ENCODE results near the gene PTX4. TPM values are rescaled to one million over a fixed set of nuclear protein-coding genes. Genes with fewer than 3 reads are reported as not detected.

PTX4 gene
- total and polyA plus RNA-seq, 3 donors from 2014 or later = 1.3 to 3.4 (median 1.7) TPM

DNA sequence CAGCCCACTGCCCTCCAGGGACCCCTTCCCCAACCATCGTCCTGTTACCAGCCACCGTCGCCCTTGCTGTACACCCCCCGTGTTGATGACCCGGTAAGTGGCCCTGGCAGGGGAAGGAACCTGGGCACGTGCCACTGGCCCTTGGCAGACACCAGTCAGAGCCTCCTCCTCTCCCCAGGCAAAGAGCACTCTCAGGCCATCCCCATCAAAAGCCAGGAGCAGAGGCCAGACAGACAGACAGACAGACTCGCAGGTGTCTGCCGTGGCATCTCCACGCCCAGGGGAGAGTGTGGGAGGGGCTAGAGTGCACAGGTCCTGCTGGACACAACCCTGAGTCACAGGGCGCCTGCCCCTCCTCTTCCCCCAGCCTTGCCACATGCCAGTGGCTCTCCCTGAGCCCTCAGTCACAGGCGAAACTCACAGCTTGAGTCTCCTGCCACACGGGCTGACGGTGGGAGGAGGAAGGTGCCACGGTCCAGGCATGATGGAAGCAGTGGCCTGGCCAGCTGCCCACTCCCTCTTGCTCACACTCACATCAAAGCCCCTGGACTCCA lies 21.7 kb downstream of the PTX4 start:
- Histone ChIP-seq H3K9me3 (no peaks in the 10 kb centered on the region), H3K4me1 (peaks cover 7% of the 10 kb centered on the region), H3K27ac (no peak overlapping the region), H3K36me3 (ENCODE audit: low read depth, missing control alignments) (no peaks in the 10 kb centered on the region), H3K27me3 (no peaks in the 10 kb centered on the region), H3K4me3 (no peak overlapping the region)
- 87 to 89% methylated on average over 7 to 14 of the region's 14 CpGs for WGBS, 2 donors
- no peak for DNase-seq
- intact Hi-C loops (cut with DNase I; ENCODE audit: low total_unique reads) = no loop called here
- no peak for TF ChIP-seq POLR2A (IDR thresholded peaks at IDR 0.05)
- TF ChIP-seq, protein P1, sequence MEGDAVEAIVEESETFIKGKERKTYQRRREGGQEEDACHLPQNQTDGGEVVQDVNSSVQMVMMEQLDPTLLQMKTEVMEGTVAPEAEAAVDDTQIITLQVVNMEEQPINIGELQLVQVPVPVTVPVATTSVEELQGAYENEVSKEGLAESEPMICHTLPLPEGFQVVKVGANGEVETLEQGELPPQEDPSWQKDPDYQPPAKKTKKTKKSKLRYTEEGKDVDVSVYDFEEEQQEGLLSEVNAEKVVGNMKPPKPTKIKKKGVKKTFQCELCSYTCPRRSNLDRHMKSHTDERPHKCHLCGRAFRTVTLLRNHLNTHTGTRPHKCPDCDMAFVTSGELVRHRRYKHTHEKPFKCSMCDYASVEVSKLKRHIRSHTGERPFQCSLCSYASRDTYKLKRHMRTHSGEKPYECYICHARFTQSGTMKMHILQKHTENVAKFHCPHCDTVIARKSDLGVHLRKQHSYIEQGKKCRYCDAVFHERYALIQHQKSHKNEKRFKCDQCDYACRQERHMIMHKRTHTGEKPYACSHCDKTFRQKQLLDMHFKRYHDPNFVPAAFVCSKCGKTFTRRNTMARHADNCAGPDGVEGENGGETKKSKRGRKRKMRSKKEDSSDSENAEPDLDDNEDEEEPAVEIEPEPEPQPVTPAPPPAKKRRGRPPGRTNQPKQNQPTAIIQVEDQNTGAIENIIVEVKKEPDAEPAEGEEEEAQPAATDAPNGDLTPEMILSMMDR (IDR thresholded peaks at IDR 0.05) = no peak

DNA sequence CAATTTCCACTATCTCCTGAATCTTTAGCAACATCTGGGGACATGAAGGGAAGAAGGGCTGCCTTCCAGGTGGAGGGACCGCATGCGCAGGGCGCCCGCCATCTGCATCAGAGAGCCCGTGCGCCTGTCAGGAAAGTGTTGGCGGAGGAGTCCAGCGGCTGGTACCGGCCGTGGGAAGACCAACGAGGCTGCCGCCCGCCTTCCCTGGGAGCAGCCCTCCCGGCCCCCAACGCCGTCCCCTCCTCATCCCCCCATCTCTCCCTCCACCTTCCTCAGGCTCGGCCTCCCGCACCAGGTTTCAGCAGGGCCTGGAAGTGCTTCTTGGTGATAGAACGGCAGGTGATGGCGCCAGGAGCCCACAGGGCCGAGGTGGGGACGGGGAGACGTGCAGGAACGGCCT lies 22.7 kb downstream of the PTX4 start:
- TF ChIP-seq, protein P1 (IDR thresholded peaks at IDR 0.05) = no peak
- TF ChIP-seq POLR2A (IDR thresholded peaks at IDR 0.05) = no peak
- 87% methylated on average over 17 to 24 of the region's 24 CpGs for WGBS, 2 donors
- Histone ChIP-seq H3K27ac (no peak overlapping the region), H3K36me3 (ENCODE audit: low read depth, missing control alignments) (no peaks in the 10 kb centered on the region), H3K27me3 (no peaks in the 10 kb centered on the region), H3K4me3 (no peak overlapping the region), H3K4me1 (peaks cover 4% of the 10 kb centered on the region), H3K9me3 (no peaks in the 10 kb centered on the region)
- no peak for DNase-seq
- intact Hi-C loops (cut with DNase I; ENCODE audit: low total_unique reads) = no loop called here

DNA sequence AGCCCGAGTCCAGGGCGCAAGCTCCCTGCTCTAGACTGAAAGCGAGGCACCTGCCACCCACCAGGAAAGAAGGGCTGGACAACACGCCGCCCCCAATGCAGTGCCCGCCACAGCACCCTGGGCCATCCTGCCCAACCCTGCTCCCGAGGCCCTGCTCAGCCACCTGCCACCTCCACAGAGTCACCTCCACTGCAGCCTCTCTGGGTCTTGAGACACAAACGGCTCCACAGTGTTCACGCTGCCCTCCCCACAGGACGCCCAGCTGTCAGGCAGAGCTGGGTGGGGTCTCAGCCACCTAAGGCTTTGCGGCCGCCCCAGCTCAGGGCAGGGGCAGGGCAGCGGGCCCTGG lies 23.2 kb downstream of the PTX4 start:
- no peaks in the 10 kb centered on the region for H3K9me3 ChIP-seq
- no peaks in the 10 kb centered on the region for H3K27me3 ChIP-seq
- no peak overlapping the region for H3K27ac ChIP-seq
- intact Hi-C loops (cut with DNase I; ENCODE audit: low total_unique reads) = no loop called here
- H3K4me3 ChIP-seq = no peak overlapping the region
- TF ChIP-seq, protein P1 (IDR thresholded peaks at IDR 0.05) = no peak
- TF ChIP-seq POLR2A (IDR thresholded peaks at IDR 0.05) = no peak
- H3K36me3 ChIP-seq (ENCODE audit: low read depth, missing control alignments) = no peaks in the 10 kb centered on the region
- no peak for DNase-seq
- WGBS, 2 donors = 93 to 98% methylated on average over 2 to 13 of the region's 13 CpGs
- H3K4me1 ChIP-seq = no peaks in the 10 kb centered on the region

DNA sequence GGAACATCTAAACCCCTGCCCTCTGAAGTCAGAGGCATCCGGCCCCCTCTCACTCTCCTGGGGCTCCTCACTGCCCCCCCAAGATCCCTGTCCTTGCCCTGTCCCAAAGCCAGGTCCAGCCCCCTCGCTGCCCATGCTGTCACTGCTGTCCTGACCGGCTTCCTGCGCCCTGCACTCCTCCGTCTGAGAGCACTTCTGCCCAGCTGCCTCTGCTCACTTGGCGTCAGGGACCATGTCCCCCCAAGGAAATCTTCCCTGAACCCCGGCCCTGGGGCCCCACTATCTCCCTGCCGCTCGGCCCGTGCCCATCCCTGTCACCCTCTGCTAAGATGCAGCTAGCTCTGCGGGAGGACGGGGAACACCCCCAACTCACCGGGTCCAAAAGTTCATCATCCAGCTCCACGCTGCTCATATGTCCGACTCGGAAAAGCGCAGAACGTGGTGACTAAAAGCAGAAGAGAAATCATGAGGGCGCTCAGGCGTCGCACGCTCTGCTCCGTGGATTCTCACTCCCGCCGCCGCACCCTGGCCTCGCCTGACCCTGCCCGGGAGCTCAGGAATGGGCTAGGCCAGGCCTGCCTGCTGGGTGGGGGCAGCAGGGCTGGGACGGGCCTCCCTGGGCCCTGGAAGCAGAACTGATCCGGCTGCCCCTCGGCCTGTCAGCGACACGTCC lies 23.7 kb downstream of the PTX4 start:
- H3K9me3 ChIP-seq = no peaks in the 10 kb centered on the region
- 88 to 91% methylated on average over 32 to 33 of the region's 33 CpGs for WGBS, 2 donors
- TF ChIP-seq, protein P1 (IDR thresholded peaks at IDR 0.05) = no peak
- no peak for TF ChIP-seq POLR2A (IDR thresholded peaks at IDR 0.05)
- no peaks in the 10 kb centered on the region for H3K36me3 ChIP-seq (ENCODE audit: low read depth, missing control alignments)
- no peak overlapping the region for H3K4me3 ChIP-seq
- no peak for DNase-seq
- intact Hi-C loops (cut with DNase I; ENCODE audit: low total_unique reads) = no loop called here
- H3K27ac ChIP-seq = no peak overlapping the region
- H3K27me3 ChIP-seq = no peaks in the 10 kb centered on the region
- H3K4me1 ChIP-seq = no peaks in the 10 kb centered on the region
